Astrocyte of the cerebellum (primary cell): Measurements from ENCODE around the gene ABCA4.

Source experiments
- DNase-seq: peaks from one replicate; pipeline ENCODE4 v3.0.0-alpha.2; 2011; ENCODE audit warnings: low read depth
- H3K4me3 ChIP-seq: 2 replicates; pipeline ENCODE4 v1.5.1; 2011; ENCODE audit warnings: mild to moderate bottlenecking, low read depth, low read length, moderate library complexity
- CTCF ChIP-seq: IDR thresholded peaks from 2 replicates; pipeline ENCODE4 v1.5.1; 2012; ENCODE audit warnings: low read length, low read depth, moderate library complexity, mild to moderate bottlenecking; ENCODE audit errors: missing control alignments
- in situ Hi-C: cut with HindIII; loops from 2 replicates; pipeline ENCODE4 v1.10.0; 2017; ENCODE audit warnings: low sequenced_read_pairs

The ABCA4 gene

GRCh38 chr1:93969887-93970286 is 151.1 kb downstream of the ABCA4 start:
- in situ Hi-C loops: no loop called here
- H3K4me3 ChIP-seq: no peak overlapping the region
- DNase-seq: no peak
- TF ChIP-seq CTCF: no peak

GRCh38 chr1:93969371-93969770 is 151.6 kb downstream of the ABCA4 start:
- no peak for TF ChIP-seq CTCF
- DNase-seq: no peak
- in situ Hi-C loops: no loop called here
- H3K4me3 ChIP-seq: no peak overlapping the region

GRCh38 chr1:93967306-93967705 is 153.6 kb downstream of the ABCA4 start:
- no peak for DNase-seq
- TF ChIP-seq CTCF: no peak
- no peak overlapping the region for H3K4me3 ChIP-seq
- in situ Hi-C loops: no loop called here

GRCh38 chr1:93965888-93966287 is 155.1 kb downstream of the ABCA4 start:
- no peak for DNase-seq
- in situ Hi-C loops: no loop called here
- no peak for TF ChIP-seq CTCF
- no peak overlapping the region for H3K4me3 ChIP-seq

GRCh38 chr1:93965256-93965655 is 155.7 kb downstream of the ABCA4 start:
- in situ Hi-C loops: no loop called here
- TF ChIP-seq CTCF: no peak
- H3K4me3 ChIP-seq: no peak overlapping the region
- DNase-seq: no peak

GRCh38 chr1:93964777-93965200 is 156.2 kb downstream of the ABCA4 start:
- in situ Hi-C loops: no loop called here
- no peak overlapping the region for H3K4me3 ChIP-seq
- no peak for TF ChIP-seq CTCF
- peak; percentile 37 for DNase-seq
